ENCODE results near the gene ZBTB14.

DNA sequence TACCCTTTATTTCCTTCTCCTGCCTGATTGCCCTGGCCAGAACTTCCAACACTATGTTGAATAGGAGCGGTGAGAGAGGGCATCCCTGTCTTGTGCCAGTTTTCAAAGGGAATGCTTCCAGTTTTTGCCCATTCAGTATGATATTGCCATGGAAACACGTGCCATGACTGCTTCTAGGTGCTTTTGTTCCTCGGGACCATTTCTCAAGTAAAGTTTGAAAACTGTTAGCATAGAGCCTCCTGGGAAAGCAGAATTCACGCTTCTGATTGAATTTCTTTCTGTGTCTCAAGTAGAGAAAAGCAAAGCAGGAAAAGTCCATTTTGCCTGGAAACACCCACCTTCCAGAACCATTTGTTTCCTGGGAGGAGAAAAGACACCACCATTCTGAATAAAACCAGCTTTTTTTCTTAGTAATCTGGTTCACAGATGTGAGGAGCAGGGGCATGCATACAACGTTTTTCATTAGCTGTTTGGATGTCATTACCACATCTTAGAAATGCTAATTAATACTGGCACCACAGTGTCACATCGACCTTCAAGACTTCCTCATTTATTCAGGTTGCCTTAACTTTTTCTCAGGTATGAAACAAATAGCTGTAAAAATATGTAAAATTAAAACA is 39.0 kb upstream of the ZBTB14 start:
- TF ChIP-seq, protein P1, sequence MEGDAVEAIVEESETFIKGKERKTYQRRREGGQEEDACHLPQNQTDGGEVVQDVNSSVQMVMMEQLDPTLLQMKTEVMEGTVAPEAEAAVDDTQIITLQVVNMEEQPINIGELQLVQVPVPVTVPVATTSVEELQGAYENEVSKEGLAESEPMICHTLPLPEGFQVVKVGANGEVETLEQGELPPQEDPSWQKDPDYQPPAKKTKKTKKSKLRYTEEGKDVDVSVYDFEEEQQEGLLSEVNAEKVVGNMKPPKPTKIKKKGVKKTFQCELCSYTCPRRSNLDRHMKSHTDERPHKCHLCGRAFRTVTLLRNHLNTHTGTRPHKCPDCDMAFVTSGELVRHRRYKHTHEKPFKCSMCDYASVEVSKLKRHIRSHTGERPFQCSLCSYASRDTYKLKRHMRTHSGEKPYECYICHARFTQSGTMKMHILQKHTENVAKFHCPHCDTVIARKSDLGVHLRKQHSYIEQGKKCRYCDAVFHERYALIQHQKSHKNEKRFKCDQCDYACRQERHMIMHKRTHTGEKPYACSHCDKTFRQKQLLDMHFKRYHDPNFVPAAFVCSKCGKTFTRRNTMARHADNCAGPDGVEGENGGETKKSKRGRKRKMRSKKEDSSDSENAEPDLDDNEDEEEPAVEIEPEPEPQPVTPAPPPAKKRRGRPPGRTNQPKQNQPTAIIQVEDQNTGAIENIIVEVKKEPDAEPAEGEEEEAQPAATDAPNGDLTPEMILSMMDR (IDR thresholded peaks at IDR 0.05; ENCODE audit: low read length): no peak
- no peak for TF ChIP-seq EZH2 (optimal IDR thresholded peaks at IDR 0.05; ENCODE audit: low read depth, low read length)

Data from MM.1S (cell line).